ENCODE data around the gene MYO1B. TPM values are rescaled to one million over a fixed set of nuclear protein-coding genes. Genes with fewer than 3 reads are reported as not detected.
A peak's percentile ranks its signal among the peaks of the same experiment; 100 is the strongest.

The MYO1B gene
- 35.3 TPM for polyA plus RNA-seq (2013, experiment 1 of 2)
- polyA plus RNA-seq (2013, experiment 2 of 2): 35.3 TPM

- Histone ChIP-seq H2BK120ac (ENCODE audit: low read depth, low read length) (peak within 1 kb of the TSS; percentile 86), H2AK5ac (ENCODE audit: low read length, severe bottlenecking) (no peak within 1 kb of the TSS), H3K9ac (ENCODE audit: low read length) (peak within 1 kb of the TSS; percentile 94), H3K9me3 (ENCODE audit: control insufficient read depth, low read length) (peaks cover 3% of the 10 kb centered on the region), H3K14ac (ENCODE audit: low read length in 2 of 2) (peak within 1 kb of the TSS in 1 of 2 experiments; percentile 99), H3K4me3 (ENCODE audit: insufficient read depth in 1 of 2, low read depth in 1 of 2, low read length in 2 of 2) (peak within 1 kb of the TSS; percentile 90 to 92), H2BK5ac (ENCODE audit: low read depth, low read length, poor library complexity, severe bottlenecking) (peak within 1 kb of the TSS; percentile 68), H3K79me1 (replicated peaks; ENCODE audit: low read length, poor library complexity, severe bottlenecking) (peaks cover 1% of the 10 kb centered on the region), H3K23ac (ENCODE audit: low read length in 2 of 2) (peak within 1 kb of the TSS in 1 of 2 experiments; percentile 34), H2BK12ac (ENCODE audit: low read length in 2 of 2) (peak within 1 kb of the TSS; percentile 61 to 99), H3K36me3 (ENCODE audit: control insufficient read depth in 1 of 2, insufficient read depth in 2 of 2, low read depth in 1 of 2, low read length in 2 of 2) (peaks cover 0 to 23% of the 10 kb centered on the region in 2 experiments), H2AFZ (ENCODE audit: low read depth, low read length) (peak within 1 kb of the TSS; percentile 65), H3K4me2 (ENCODE audit: low read length, poor library complexity, severe bottlenecking) (peak within 1 kb of the TSS; percentile 94), H4K91ac (ENCODE audit: low read length) (peak within 1 kb of the TSS; percentile 96), H3K18ac (ENCODE audit: low read depth in 1 of 2, low read length in 2 of 2) (peak within 1 kb of the TSS; percentile 96 to 100), H4K8ac (ENCODE audit: low read length) (peak within 1 kb of the TSS; percentile 96), H3K4ac (ENCODE audit: low read depth in 1 of 2, low read length in 2 of 2) (peak within 1 kb of the TSS; percentile 88 to 96), H3K4me1 (ENCODE audit: control insufficient read depth, insufficient read depth, low read depth, low read length) (peaks cover 7% of the 10 kb centered on the region), H2BK15ac (ENCODE audit: low read depth, poor library complexity, severe bottlenecking) (peak within 1 kb of the TSS; percentile 55), H3K27ac (ENCODE audit: low read length, poor library complexity, severe bottlenecking) (peak within 1 kb of the TSS; percentile 82), H3K27me3 (ENCODE audit: control insufficient read depth in 1 of 2, insufficient read depth in 1 of 2, low read length in 2 of 2) (no peaks in the 10 kb centered on the region)
- peak; percentile 75 for DNase-seq
- 0% methylated on average over 50 of the region's 112 CpGs for WGBS
Measured at GRCh38 chr2:191245046-191245868, at the start of gene MYO1B. TSS of gene MYO1B (plus strand) at chr2:191245404. CDS start at chr2:191276896, 31,492 bp downstream.

GRCh38 chr2:191197096-191197495, 48.1 kb upstream of the MYO1B start:
- Histone ChIP-seq H3K79me1 (replicated peaks; ENCODE audit: low read length, poor library complexity, severe bottlenecking) (no peaks in the 10 kb centered on the region), H3K36me3 (ENCODE audit: control insufficient read depth in 1 of 2, insufficient read depth in 2 of 2, low read depth in 1 of 2, low read length in 2 of 2) (no peaks in the 10 kb centered on the region), H3K4me2 (ENCODE audit: low read length, poor library complexity, severe bottlenecking) (no peak overlapping the region), H3K14ac (ENCODE audit: low read length in 2 of 2) (no peak overlapping the region), H4K8ac (ENCODE audit: low read length) (no peak overlapping the region), H3K4me1 (ENCODE audit: control insufficient read depth, insufficient read depth, low read depth, low read length) (no peaks in the 10 kb centered on the region), H2AFZ (ENCODE audit: low read depth, low read length) (no peak overlapping the region), H3K27ac (ENCODE audit: low read length, poor library complexity, severe bottlenecking) (no peak overlapping the region), H3K4ac (ENCODE audit: low read depth in 1 of 2, low read length in 2 of 2) (no peak overlapping the region), H2AK5ac (ENCODE audit: low read length, severe bottlenecking) (no peak overlapping the region), H4K91ac (ENCODE audit: low read length) (no peak overlapping the region), H3K4me3 (ENCODE audit: insufficient read depth in 1 of 2, low read depth in 1 of 2, low read length in 2 of 2) (no peak overlapping the region), H2BK15ac (ENCODE audit: low read depth, poor library complexity, severe bottlenecking) (no peak overlapping the region), H3K23ac (ENCODE audit: low read length in 2 of 2) (no peak overlapping the region), H2BK12ac (ENCODE audit: low read length in 2 of 2) (no peak overlapping the region), H2BK5ac (ENCODE audit: low read depth, low read length, poor library complexity, severe bottlenecking) (no peak overlapping the region), H2BK120ac (ENCODE audit: low read depth, low read length) (no peak overlapping the region), H3K9me3 (ENCODE audit: control insufficient read depth, low read length) (no peaks in the 10 kb centered on the region), H3K27me3 (ENCODE audit: control insufficient read depth in 1 of 2, insufficient read depth in 1 of 2, low read length in 2 of 2) (no peaks in the 10 kb centered on the region), H3K9ac (ENCODE audit: low read length) (no peak overlapping the region), H3K18ac (ENCODE audit: low read depth in 1 of 2, low read length in 2 of 2) (no peak overlapping the region)
- WGBS: 100% methylated on average over 2 of the region's 3 CpGs
- no peak for DNase-seq

DNA sequence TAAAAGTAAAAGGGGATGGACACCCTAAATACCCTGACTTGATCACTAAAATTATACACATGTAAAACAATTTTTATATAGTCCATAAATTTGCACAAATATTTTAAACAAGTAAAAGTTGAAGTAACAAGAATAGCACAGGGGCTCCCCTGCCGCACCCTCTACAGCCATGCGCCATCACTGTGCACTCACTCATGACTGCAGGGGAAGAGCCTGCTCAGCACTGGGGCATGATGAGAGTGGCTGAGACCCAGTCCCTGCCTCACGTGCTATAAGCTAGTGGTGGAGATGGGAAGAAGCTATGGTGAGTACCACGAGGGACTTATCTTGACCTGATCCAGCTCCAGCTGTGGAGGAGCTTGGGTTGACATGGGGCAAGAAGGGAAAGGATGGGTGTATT, 46.9 kb upstream of the MYO1B start:
- no peak overlapping the region for H2BK120ac ChIP-seq (ENCODE audit: low read depth, low read length)
- no peak overlapping the region for H2BK5ac ChIP-seq (ENCODE audit: low read depth, low read length, poor library complexity, severe bottlenecking)
- H3K4ac ChIP-seq (ENCODE audit: low read depth in 1 of 2, low read length in 2 of 2): no peak overlapping the region
- no peak overlapping the region for H2BK12ac ChIP-seq (ENCODE audit: low read length in 2 of 2)
- no peak overlapping the region for H3K4me3 ChIP-seq (ENCODE audit: insufficient read depth in 1 of 2, low read depth in 1 of 2, low read length in 2 of 2)
- H3K23ac ChIP-seq (ENCODE audit: low read length in 2 of 2): no peak overlapping the region
- no peak overlapping the region for H3K18ac ChIP-seq (ENCODE audit: low read depth in 1 of 2, low read length in 2 of 2)
- no peak overlapping the region for H4K91ac ChIP-seq (ENCODE audit: low read length)
- no peak overlapping the region for H3K14ac ChIP-seq (ENCODE audit: low read length in 2 of 2)
- H2BK15ac ChIP-seq (ENCODE audit: low read depth, poor library complexity, severe bottlenecking): no peak overlapping the region
- H3K4me1 ChIP-seq (ENCODE audit: control insufficient read depth, insufficient read depth, low read depth, low read length): no peaks in the 10 kb centered on the region
- no peaks in the 10 kb centered on the region for H3K27me3 ChIP-seq (ENCODE audit: control insufficient read depth in 1 of 2, insufficient read depth in 1 of 2, low read length in 2 of 2)
- no peak overlapping the region for H3K9ac ChIP-seq (ENCODE audit: low read length)
- no peaks in the 10 kb centered on the region for H3K79me1 ChIP-seq (replicated peaks; ENCODE audit: low read length, poor library complexity, severe bottlenecking)
- H3K27ac ChIP-seq (ENCODE audit: low read length, poor library complexity, severe bottlenecking): no peak overlapping the region
- H3K4me2 ChIP-seq (ENCODE audit: low read length, poor library complexity, severe bottlenecking): no peak overlapping the region
- no peak for DNase-seq
- H2AFZ ChIP-seq (ENCODE audit: low read depth, low read length): no peak overlapping the region
- no peak overlapping the region for H2AK5ac ChIP-seq (ENCODE audit: low read length, severe bottlenecking)
- WGBS: 92% methylated on average over 4 of the region's 4 CpGs
- no peaks in the 10 kb centered on the region for H3K9me3 ChIP-seq (ENCODE audit: control insufficient read depth, low read length)
- no peak overlapping the region for H4K8ac ChIP-seq (ENCODE audit: low read length)
- H3K36me3 ChIP-seq (ENCODE audit: control insufficient read depth in 1 of 2, insufficient read depth in 2 of 2, low read depth in 1 of 2, low read length in 2 of 2): no peaks in the 10 kb centered on the region

GRCh38 chr2:191199929-191200512, 45.2 kb upstream of the MYO1B start:
- Histone ChIP-seq H2BK12ac (ENCODE audit: low read length in 2 of 2) (peak overlapping the region in 1 of 2 experiments; percentile 91), H2AFZ (ENCODE audit: low read depth, low read length) (no peak overlapping the region), H2AK5ac (ENCODE audit: low read length, severe bottlenecking) (no peak overlapping the region), H3K4me1 (ENCODE audit: control insufficient read depth, insufficient read depth, low read depth, low read length) (no peaks in the 10 kb centered on the region), H3K9me3 (ENCODE audit: control insufficient read depth, low read length) (no peaks in the 10 kb centered on the region), H3K4me2 (ENCODE audit: low read length, poor library complexity, severe bottlenecking) (no peak overlapping the region), H3K27ac (ENCODE audit: low read length, poor library complexity, severe bottlenecking) (no peak overlapping the region), H4K91ac (ENCODE audit: low read length) (no peak overlapping the region), H3K4ac (ENCODE audit: low read depth in 1 of 2, low read length in 2 of 2) (no peak overlapping the region), H2BK120ac (ENCODE audit: low read depth, low read length) (no peak overlapping the region), H2BK15ac (ENCODE audit: low read depth, poor library complexity, severe bottlenecking) (no peak overlapping the region), H3K36me3 (ENCODE audit: control insufficient read depth in 1 of 2, insufficient read depth in 2 of 2, low read depth in 1 of 2, low read length in 2 of 2) (no peaks in the 10 kb centered on the region), H3K14ac (ENCODE audit: low read length in 2 of 2) (no peak overlapping the region), H3K27me3 (ENCODE audit: control insufficient read depth in 1 of 2, insufficient read depth in 1 of 2, low read length in 2 of 2) (no peaks in the 10 kb centered on the region), H4K8ac (ENCODE audit: low read length) (no peak overlapping the region), H3K79me1 (replicated peaks; ENCODE audit: low read length, poor library complexity, severe bottlenecking) (no peaks in the 10 kb centered on the region), H3K4me3 (ENCODE audit: insufficient read depth in 1 of 2, low read depth in 1 of 2, low read length in 2 of 2) (no peak overlapping the region), H3K18ac (ENCODE audit: low read depth in 1 of 2, low read length in 2 of 2) (no peak overlapping the region), H3K23ac (ENCODE audit: low read length in 2 of 2) (no peak overlapping the region), H3K9ac (ENCODE audit: low read length) (no peak overlapping the region), H2BK5ac (ENCODE audit: low read depth, low read length, poor library complexity, severe bottlenecking) (no peak overlapping the region)
- no peak for DNase-seq
- WGBS: 89% methylated on average over 4 of the region's 6 CpGs

Data from mesenchymal stem cell (in vitro differentiated cells and primary cell).